KMS-11 (cell line): ENCODE results near the gene SCN11A.

ENCODE experiments used
- H2AFZ ChIP-seq: fragments of 200-600 bp; sonication (generic); 2 replicates; pipeline ENCODE4 v1.6.1; 2016; ENCODE audit warnings: antibody characterized with exemption, mixed run types, low read depth
- H3K27ac ChIP-seq: fragments of 200-600 bp; sonication (generic); 2 replicates; pipeline ENCODE4 v1.6.1; 2016; ENCODE audit warnings: mild to moderate bottlenecking, mixed run types
- H3K27me3 ChIP-seq: fragments of 200-600 bp; sonication (generic); 2 replicates; pipeline ENCODE4 v1.6.1; 2017; ENCODE audit warnings: mild to moderate bottlenecking, low read depth, mixed run types, moderate library complexity; ENCODE audit not compliant: insufficient read depth
- H3K36me3 ChIP-seq: fragments of 200-600 bp; sonication (generic); 2 replicates; pipeline ENCODE4 v1.6.1; 2017; ENCODE audit warnings: mild to moderate bottlenecking, mixed run types; ENCODE audit not compliant: insufficient read depth
- H3K4me1 ChIP-seq: fragments of 200-600 bp; sonication (generic); 2 replicates; pipeline ENCODE4 v1.6.1; 2016; ENCODE audit warnings: mild to moderate bottlenecking, low read depth, mixed run types; ENCODE audit not compliant: poor library complexity, severe bottlenecking
- H3K4me2 ChIP-seq: fragments of 200-600 bp; sonication (generic); 2 replicates; pipeline ENCODE4 v1.7.0; 2016; ENCODE audit warnings: mild to moderate bottlenecking, mixed run types
- H3K4me3 ChIP-seq: fragments of 200-600 bp; sonication (generic); IDR thresholded peaks from 2 replicates; pipeline ENCODE4 v1.6.1; 2017; ENCODE audit warnings: low read depth, low read length, mixed read lengths; ENCODE audit not compliant: insufficient read depth
- H3K79me2 ChIP-seq: fragments of 200-600 bp; sonication (generic); 2 replicates; pipeline ENCODE4 v1.6.1; 2016; ENCODE audit warnings: low read depth, mixed run types; ENCODE audit not compliant: insufficient read depth
- H3K9ac ChIP-seq: fragments of 200-600 bp; sonication (generic); 2 replicates; pipeline ENCODE4 v1.6.1; 2016; ENCODE audit warnings: mild to moderate bottlenecking, mixed run types
- H4K20me1 ChIP-seq: fragments of 200-600 bp; sonication (generic); 2 replicates; pipeline ENCODE4 v1.6.1; 2016; ENCODE audit warnings: mild to moderate bottlenecking, mixed run types; ENCODE audit not compliant: insufficient read depth
- TF ChIP-seq, protein P1 (sequence below): fragments of 200-600 bp; sonication (generic); conservative IDR thresholded peaks from 2 replicates; pipeline ENCODE4 v1.6.1; 2017; ENCODE audit warnings: low read depth, mild to moderate bottlenecking, antibody characterized with exemption, low read length, moderate library complexity, mixed read lengths

The SCN11A gene

DNA sequence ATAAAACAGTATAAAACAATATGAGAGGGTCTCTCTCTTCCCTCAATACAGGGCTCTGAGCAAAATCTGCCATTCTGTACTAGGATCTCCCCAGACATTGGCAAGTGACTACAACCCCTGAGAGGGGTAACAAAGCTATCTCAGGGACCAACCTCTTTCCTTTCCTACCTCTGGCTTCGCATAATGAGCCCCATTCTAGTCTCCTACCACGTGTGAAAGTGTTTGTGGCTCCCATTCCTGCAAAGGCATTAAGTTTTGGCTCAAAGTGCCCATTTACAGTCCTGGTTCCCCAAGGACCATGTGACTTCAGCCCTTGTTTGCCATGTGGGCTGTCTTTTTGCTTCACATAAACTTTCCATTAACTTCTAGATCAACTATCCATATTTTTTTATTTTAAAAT is 46.4 kb downstream of the SCN11A start:
- Histone ChIP-seq H3K36me3 (no peaks in the 10 kb centered on the region), H4K20me1 (no peaks in the 10 kb centered on the region), H3K4me2 (no peak overlapping the region), H3K9ac (no peak overlapping the region), H3K27me3 (no peaks in the 10 kb centered on the region), H3K27ac (no peak overlapping the region), H3K4me3 (no peak overlapping the region), H3K4me1 (no peaks in the 10 kb centered on the region), H3K79me2 (no peaks in the 10 kb centered on the region), H2AFZ (no peak overlapping the region)
- TF ChIP-seq, protein P1, sequence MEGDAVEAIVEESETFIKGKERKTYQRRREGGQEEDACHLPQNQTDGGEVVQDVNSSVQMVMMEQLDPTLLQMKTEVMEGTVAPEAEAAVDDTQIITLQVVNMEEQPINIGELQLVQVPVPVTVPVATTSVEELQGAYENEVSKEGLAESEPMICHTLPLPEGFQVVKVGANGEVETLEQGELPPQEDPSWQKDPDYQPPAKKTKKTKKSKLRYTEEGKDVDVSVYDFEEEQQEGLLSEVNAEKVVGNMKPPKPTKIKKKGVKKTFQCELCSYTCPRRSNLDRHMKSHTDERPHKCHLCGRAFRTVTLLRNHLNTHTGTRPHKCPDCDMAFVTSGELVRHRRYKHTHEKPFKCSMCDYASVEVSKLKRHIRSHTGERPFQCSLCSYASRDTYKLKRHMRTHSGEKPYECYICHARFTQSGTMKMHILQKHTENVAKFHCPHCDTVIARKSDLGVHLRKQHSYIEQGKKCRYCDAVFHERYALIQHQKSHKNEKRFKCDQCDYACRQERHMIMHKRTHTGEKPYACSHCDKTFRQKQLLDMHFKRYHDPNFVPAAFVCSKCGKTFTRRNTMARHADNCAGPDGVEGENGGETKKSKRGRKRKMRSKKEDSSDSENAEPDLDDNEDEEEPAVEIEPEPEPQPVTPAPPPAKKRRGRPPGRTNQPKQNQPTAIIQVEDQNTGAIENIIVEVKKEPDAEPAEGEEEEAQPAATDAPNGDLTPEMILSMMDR, result no peak
